Large intestine (tissue), 3 donors: Measurements from ENCODE around the gene UMAD1. TPM values are rescaled to one million over a fixed set of nuclear protein-coding genes. Genes with fewer than 3 reads are reported as not detected.

Experiments
- DNase-seq, 2 donors: peaks; one replicate each; pipeline versions ENCODE4 v3.0.0 to v3.0.0-alpha.2; 2013
- H3K27ac ChIP-seq: one replicate; pipeline ENCODE4 v1.5.1; 2013; ENCODE audit warnings: low read length
- H3K27me3 ChIP-seq: 2 replicates; pipeline ENCODE4 v1.6.1; 2013; ENCODE audit warnings: low read length; ENCODE audit not compliant: control insufficient read depth, insufficient read depth
- H3K36me3 ChIP-seq: 2 replicates; pipeline ENCODE4 v1.6.1; 2013; ENCODE audit warnings: low read length; ENCODE audit not compliant: control insufficient read depth, insufficient read depth
- H3K4me1 ChIP-seq: one replicate; pipeline ENCODE4 v1.6.1; 2013; ENCODE audit warnings: low read length; ENCODE audit not compliant: control insufficient read depth, insufficient read depth
- H3K4me3 ChIP-seq: one replicate; pipeline ENCODE4 v1.5.1; 2013; ENCODE audit warnings: low read length
- H3K9me3 ChIP-seq: one replicate; pipeline ENCODE4 v1.6.1; 2013; ENCODE audit warnings: mild to moderate bottlenecking, low read depth, low read length, moderate library complexity; ENCODE audit not compliant: control insufficient read depth
- WGBS: methylation state at CpG from one replicate; pipeline ENCODE4 v1.1.5; 2013; ENCODE audit warnings: low lambda C conversion rate; ENCODE audit not compliant: insufficient coverage; 5-methylcytosine and 5-hydroxymethylcytosine counted together
- polyA plus RNA-seq: library from polyadenylated mRNA; unstranded; fragments of 120-200 nt; gene quantifications from one replicate; pipeline ENCODE4 v1.2.1, GENCODE V29; 2013

The UMAD1 gene
- polyA plus RNA-seq, 1 donor: 17.5 TPM

- H3K36me3 ChIP-seq: no peaks in the 10 kb centered on the region
- no peak overlapping the region for H3K27ac ChIP-seq
- 83% methylated on average over 1 of the region's 2 CpGs for WGBS
These were observed 207.7 kb downstream of the UMAD1 start for GRCh38 chr7:7848246-7848645.

GRCh38 chr7:7848892-7849291 is 208.3 kb downstream of the UMAD1 start:
- Histone ChIP-seq H3K27ac (no peak overlapping the region), H3K9me3 (no peaks in the 10 kb centered on the region), H3K36me3 (no peaks in the 10 kb centered on the region), H3K4me1 (no peaks in the 10 kb centered on the region), H3K4me3 (no peak overlapping the region), H3K27me3 (no peaks in the 10 kb centered on the region)
- WGBS: 87% methylated on average over 3 of the region's 3 CpGs
- no peak for DNase-seq

More at GRCh38 chr7:7848246-7848645, 207.7 kb downstream of the UMAD1 start:
- DNase-seq: no peak
- Histone ChIP-seq H3K9me3 (no peaks in the 10 kb centered on the region), H3K4me1 (no peaks in the 10 kb centered on the region), H3K4me3 (no peak overlapping the region), H3K27me3 (no peaks in the 10 kb centered on the region)

- WGBS: 100% methylated on average over 1 of the region's 1 CpG
- Histone ChIP-seq H3K9me3 (peaks cover 8% of the 10 kb centered on the region), H3K4me1 (no peaks in the 10 kb centered on the region), H3K36me3 (no peaks in the 10 kb centered on the region), H3K27ac (no peak overlapping the region), H3K4me3 (no peak overlapping the region), H3K27me3 (no peaks in the 10 kb centered on the region)
- no peak for DNase-seq
These were observed 209.6 kb downstream of the UMAD1 start for GRCh38 chr7:7850150-7850549.

GRCh38 chr7:7851381-7851780 is 210.8 kb downstream of the UMAD1 start:
- no peaks in the 10 kb centered on the region for H3K27me3 ChIP-seq
- H3K36me3 ChIP-seq: no peaks in the 10 kb centered on the region
- no peak overlapping the region for H3K4me3 ChIP-seq
- H3K27ac ChIP-seq: no peak overlapping the region
- DNase-seq: no peak
- no peaks in the 10 kb centered on the region for H3K4me1 ChIP-seq
- peaks cover 13% of the 10 kb centered on the region for H3K9me3 ChIP-seq
- WGBS: 100% methylated on average over 1 of the region's 1 CpG

- no peak for DNase-seq
- H3K36me3 ChIP-seq: no peaks in the 10 kb centered on the region
- peaks cover 13% of the 10 kb centered on the region for H3K9me3 ChIP-seq
- H3K4me1 ChIP-seq: no peaks in the 10 kb centered on the region
- WGBS: no CpG with 5 or more reads among the region's 3 CpGs
- no peaks in the 10 kb centered on the region for H3K27me3 ChIP-seq
- no peak overlapping the region for H3K4me3 ChIP-seq
- no peak overlapping the region for H3K27ac ChIP-seq
These were observed 211.4 kb downstream of the UMAD1 start for GRCh38 chr7:7851991-7852390.

- Histone ChIP-seq H3K27ac (no peak overlapping the region), H3K4me3 (no peak overlapping the region), H3K4me1 (no peaks in the 10 kb centered on the region), H3K9me3 (peaks cover 13% of the 10 kb centered on the region), H3K36me3 (no peaks in the 10 kb centered on the region), H3K27me3 (no peaks in the 10 kb centered on the region)
- WGBS: 20% methylated on average over 1 of the region's 3 CpGs
- no peak for DNase-seq
These were observed 216.6 kb downstream of the UMAD1 start for GRCh38 chr7:7857143-7857583.

GRCh38 chr7:7858559-7858958 is 218.0 kb downstream of the UMAD1 start:
- H3K27ac ChIP-seq: no peak overlapping the region
- no peaks in the 10 kb centered on the region for H3K27me3 ChIP-seq
- H3K4me1 ChIP-seq: no peaks in the 10 kb centered on the region
- no peak for DNase-seq
- peaks cover 13% of the 10 kb centered on the region for H3K9me3 ChIP-seq
- WGBS: 94% methylated on average over 3 of the region's 4 CpGs
- no peak overlapping the region for H3K4me3 ChIP-seq
- H3K36me3 ChIP-seq: no peaks in the 10 kb centered on the region

GRCh38 chr7:7859411-7859810 is 218.9 kb downstream of the UMAD1 start:
- Histone ChIP-seq H3K4me3 (no peak overlapping the region), H3K9me3 (peaks cover 12% of the 10 kb centered on the region), H3K27me3 (no peaks in the 10 kb centered on the region), H3K27ac (no peak overlapping the region), H3K36me3 (no peaks in the 10 kb centered on the region), H3K4me1 (no peaks in the 10 kb centered on the region)
- 100% methylated on average over 2 of the region's 4 CpGs for WGBS
- DNase-seq: no peak

GRCh38 chr7:7861211-7861633 is 220.7 kb downstream of the UMAD1 start:
- no peak for DNase-seq
- Histone ChIP-seq H3K27me3 (no peaks in the 10 kb centered on the region), H3K4me3 (no peak overlapping the region), H3K4me1 (no peaks in the 10 kb centered on the region), H3K9me3 (no peaks in the 10 kb centered on the region), H3K27ac (no peak overlapping the region), H3K36me3 (no peaks in the 10 kb centered on the region)
- WGBS: no CpG with 5 or more reads among the region's 1 CpG

- H3K4me3 ChIP-seq: no peak overlapping the region
- no peaks in the 10 kb centered on the region for H3K36me3 ChIP-seq
- DNase-seq: no peak
- H3K27me3 ChIP-seq: no peaks in the 10 kb centered on the region
- WGBS: 100% methylated on average over 2 of the region's 2 CpGs
- H3K27ac ChIP-seq: no peak overlapping the region
- H3K4me1 ChIP-seq: no peaks in the 10 kb centered on the region
- no peaks in the 10 kb centered on the region for H3K9me3 ChIP-seq
These were observed 221.8 kb downstream of the UMAD1 start for GRCh38 chr7:7862393-7862792.

GRCh38 chr7:7867846-7868571 is 227.5 kb downstream of the UMAD1 start:
- Histone ChIP-seq H3K36me3 (no peaks in the 10 kb centered on the region), H3K4me3 (no peak overlapping the region), H3K27me3 (no peaks in the 10 kb centered on the region), H3K4me1 (no peaks in the 10 kb centered on the region), H3K27ac (no peak overlapping the region), H3K9me3 (no peaks in the 10 kb centered on the region)
- WGBS: 88% methylated on average over 6 of the region's 10 CpGs
- DNase-seq: no peak
